Activated CD4-positive, CD25-positive, alpha-beta regulatory T cell treated with anti-CD3 and anti-CD28 coated beads, Interleukin-2, amount 50 U/mL, for 24 hours (primary cell): ENCODE data around the gene PCSK5.

Experiments used
- ATAC-seq, 2 donors: fragments of 150-1000 bp; cut with Tn5 transposase; one replicate each; pipeline ENCODE4 v1.10.0; 2021; ENCODE audit warnings: mild to moderate bottlenecking in 1 of 2, moderate library complexity in 1 of 2

PCSK5 gene

GRCh38 chr9:76405340-76405739 is 514.9 kb downstream of the PCSK5 start:
- no peak for ATAC-seq

- ATAC-seq, result no peak
These were observed 515.4 kb downstream of the PCSK5 start for GRCh38 chr9:76405868-76406267.
